Measurements from ENCODE around the gene AQP1.

AQP1 gene

GRCh38 chr7:30894009-30894408, 17.6 kb upstream of the AQP1 start:
- H3K4me3 ChIP-seq (ENCODE audit: low read length): no peak overlapping the region
- DNase-seq (ENCODE audit: low read depth): no peak
- no peak for TF ChIP-seq CTCF (conservative IDR thresholded peaks at IDR 0.05; ENCODE audit: low read depth, low read length)

GRCh38 chr7:30894866-30895605, 16.6 kb upstream of the AQP1 start:
- TF ChIP-seq CTCF (conservative IDR thresholded peaks at IDR 0.05; ENCODE audit: low read depth, low read length): peak; percentile 29
- no peak overlapping the region for H3K4me3 ChIP-seq (ENCODE audit: low read length)
- DNase-seq (ENCODE audit: low read depth): no peak

- H3K4me3 ChIP-seq (ENCODE audit: low read length): no peak overlapping the region
- peak; percentile 77 for DNase-seq (ENCODE audit: low read depth)
- no peak for TF ChIP-seq CTCF (conservative IDR thresholded peaks at IDR 0.05; ENCODE audit: low read depth, low read length)
Observed at GRCh38 chr7:30896036-30896435, 15.6 kb upstream of the AQP1 start.

- TF ChIP-seq CTCF (conservative IDR thresholded peaks at IDR 0.05; ENCODE audit: low read depth, low read length): no peak
- no peak for DNase-seq (ENCODE audit: low read depth)
- no peak overlapping the region for H3K4me3 ChIP-seq (ENCODE audit: low read length)
Observed at GRCh38 chr7:30896783-30897637, 14.6 kb upstream of the AQP1 start.

- DNase-seq (ENCODE audit: low read depth): no peak
- no peak overlapping the region for H3K4me3 ChIP-seq (ENCODE audit: low read length)
- TF ChIP-seq CTCF (conservative IDR thresholded peaks at IDR 0.05; ENCODE audit: low read depth, low read length): no peak
Observed at GRCh38 chr7:30897770-30898169, 13.9 kb upstream of the AQP1 start.

GRCh38 chr7:30898411-30898810, 13.2 kb upstream of the AQP1 start:
- TF ChIP-seq CTCF (conservative IDR thresholded peaks at IDR 0.05; ENCODE audit: low read depth, low read length): no peak
- no peak for DNase-seq (ENCODE audit: low read depth)
- no peak overlapping the region for H3K4me3 ChIP-seq (ENCODE audit: low read length)

Measured in retinal pigment epithelial cell (primary cell).